Activated CD8-positive, alpha-beta memory T cell treated with anti-CD3 and anti-CD28 coated beads for 36 hours (primary cell): ENCODE measurements around the gene LINS1. TPM values are rescaled to one million over a fixed set of nuclear protein-coding genes. Genes with fewer than 3 reads are reported as not detected.
"Not testable (repeated sequence)": the region's sequence is repeated elsewhere in the genome, so short reads cannot be mapped to it uniquely, and the experiment has no call there.

ENCODE experiments used
- CTCF ChIA-PET: fragments of 350-600 bp; sonication (Branson Sonifier 250); formaldehyde crosslinking; loops from one replicate; lab custom pipeline; 2021; ENCODE audit warnings: antibody characterized with exemption; lab: Charles Lee
- POLR2A ChIA-PET: fragments of 350-600 bp; sonication (Branson Sonifier 250); formaldehyde crosslinking; loops from one replicate; lab custom pipeline; 2021; ENCODE audit warnings: antibody characterized with exemption; lab: Charles Lee
- total RNA-seq, 2 experiments: library from RNA; stranded (reverse); gene quantifications; one replicate each; pipeline ENCODE4 v1.2.3, GENCODE V29; 2021

LINS1 gene
- total RNA-seq, 2 experiments from 2014 or later: 24.5 to 28.9 TPM

DNA sequence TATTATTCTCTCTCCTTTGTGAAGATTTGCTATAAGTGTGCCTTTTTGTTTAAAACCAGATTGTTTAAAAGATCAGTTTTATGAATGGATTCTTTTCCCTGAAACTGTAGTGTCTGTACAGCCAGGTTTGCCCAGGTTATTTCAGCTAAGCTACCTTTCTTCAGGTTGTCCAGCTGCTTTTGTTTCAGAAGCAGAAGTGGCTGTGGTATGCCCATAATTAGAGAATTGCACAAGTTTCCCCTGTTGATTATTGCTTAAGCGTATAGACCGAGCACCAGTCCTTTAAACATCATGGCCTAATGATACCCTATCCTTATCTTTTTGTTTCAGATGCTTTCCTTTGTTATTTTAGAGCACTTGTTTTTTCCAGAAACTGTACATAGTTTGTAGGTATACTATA lies 10.6 kb upstream of the LINS1 start:
- CTCF ChIA-PET: no interaction called here
- POLR2A ChIA-PET: no interaction called here

DNA sequence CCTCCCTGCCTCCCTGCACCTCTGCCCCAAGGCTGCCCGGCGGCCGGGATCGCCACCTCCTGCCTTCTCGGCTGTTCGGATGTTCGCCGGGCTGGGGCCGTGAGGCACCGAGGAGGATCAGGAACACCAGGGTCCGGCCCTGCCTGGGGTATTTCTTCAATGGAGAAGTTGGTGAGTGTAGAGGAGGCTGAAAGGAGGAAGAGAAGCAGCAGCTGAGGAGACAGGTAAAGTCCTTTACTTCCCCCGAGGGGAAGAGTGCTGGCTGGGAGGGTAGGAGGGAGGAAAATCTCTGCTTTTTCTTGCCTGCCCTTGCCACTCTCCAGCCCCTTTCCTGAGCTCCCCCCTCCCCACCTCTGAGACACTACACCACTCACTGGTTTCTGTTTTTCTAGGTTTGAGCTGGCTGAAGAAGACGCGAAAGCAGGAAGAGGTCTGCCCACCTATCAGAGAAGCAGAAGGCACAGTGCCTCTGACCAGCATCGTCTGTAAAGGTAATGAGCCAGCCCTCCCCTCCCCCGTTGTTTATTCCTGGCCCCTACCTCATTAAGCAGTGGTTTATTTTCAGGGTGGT lies 924 bp upstream of the LINS1 start:
- ChIA-PET POLR2A (interaction anchor here (1.3 kb wide), 1 partner anchor 406 kb away, joined by 3 read pairs; no protein-coding TSS in a partner anchor), CTCF (interaction anchor here (1.2 to 2.4 kb wide), 3 partner anchors 22 to 405 kb away, joined by 3 to 8 read pairs (median 3); no protein-coding TSS in a partner anchor)

DNA sequence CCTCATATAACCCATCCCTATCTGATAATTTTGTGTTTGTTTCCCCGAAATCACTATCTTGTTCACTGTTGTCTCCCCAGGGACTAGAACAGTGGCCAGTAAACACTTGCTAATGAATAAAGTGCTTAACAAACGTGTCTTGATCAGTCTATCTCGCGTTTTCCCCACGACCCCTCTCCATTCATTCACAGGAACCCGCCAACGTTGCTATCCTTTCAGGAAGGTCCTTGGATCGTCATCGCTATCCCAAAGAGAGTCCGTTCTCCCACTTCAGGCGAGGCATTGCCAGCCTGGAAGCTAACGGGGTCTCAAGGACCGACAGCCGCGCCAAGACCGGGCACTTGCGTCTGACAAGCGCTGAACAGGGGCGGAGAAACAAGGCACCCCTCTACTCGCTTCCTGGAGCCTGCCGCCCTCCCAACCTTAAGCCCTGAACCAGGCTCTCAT lies 344 bp downstream of the LINS1 start:
- ChIA-PET POLR2A (interaction anchor here (0.8 to 0.9 kb wide), 2 partner anchors 14 to 603 kb away, joined by 3 read pairs; no protein-coding TSS in a partner anchor), CTCF (interaction anchor here (1.2 to 2.4 kb wide), 2 partner anchors 251 to 407 kb away, joined by 3 to 8 read pairs; no protein-coding TSS in a partner anchor)

DNA sequence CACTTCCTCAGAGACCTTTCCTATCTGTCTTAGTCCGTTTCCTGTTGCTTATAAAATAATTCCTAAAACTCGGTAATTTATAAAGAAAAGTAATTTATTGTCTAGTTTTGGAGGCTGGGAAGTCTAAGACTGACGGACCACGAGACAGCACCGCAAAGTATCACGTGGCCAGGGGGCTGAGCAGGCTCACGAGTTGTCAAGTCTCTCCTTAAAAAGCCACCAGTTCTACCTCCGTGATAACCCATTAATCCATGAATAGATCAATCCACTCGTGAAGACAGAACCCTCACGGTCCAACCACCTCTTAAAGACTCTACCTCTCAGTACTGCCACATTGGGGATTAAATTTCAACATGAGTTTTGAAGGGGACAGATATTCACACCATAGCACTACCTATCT lies 821 bp downstream of the LINS1 start:
- ChIA-PET CTCF (interaction anchor here (1.5 to 1.8 kb wide), 2 partner anchors 12 to 252 kb away, joined by 4 to 6 read pairs; no protein-coding TSS in a partner anchor), POLR2A (no interaction called here)

DNA sequence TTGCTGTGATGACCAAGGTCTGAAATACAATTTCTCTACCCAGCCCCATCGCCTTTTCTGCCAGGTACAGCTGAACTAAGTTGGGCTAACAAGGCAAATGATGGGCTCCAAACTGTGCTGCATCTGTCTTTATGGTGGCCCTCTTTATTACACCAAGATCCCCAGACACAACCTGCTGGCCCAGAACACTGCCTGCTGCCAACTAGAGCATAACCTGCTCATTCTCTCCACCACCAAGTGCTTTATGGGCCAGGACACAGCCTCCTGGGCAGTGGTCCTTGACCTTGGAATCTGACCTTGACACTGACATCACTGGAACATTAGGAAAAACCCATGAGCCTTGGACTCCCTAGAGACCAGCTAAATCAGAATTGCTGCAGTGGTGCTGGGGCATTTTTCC lies 3.3 kb downstream of the LINS1 start:
- CTCF ChIA-PET: interaction anchor here (1.6 kb wide), 1 partner anchor 249 kb away, joined by 6 read pairs; no protein-coding TSS in a partner anchor
- POLR2A ChIA-PET: interaction anchor here (0.7 kb wide), 1 partner anchor 28 kb away, joined by 3 read pairs; no protein-coding TSS in a partner anchor

DNA sequence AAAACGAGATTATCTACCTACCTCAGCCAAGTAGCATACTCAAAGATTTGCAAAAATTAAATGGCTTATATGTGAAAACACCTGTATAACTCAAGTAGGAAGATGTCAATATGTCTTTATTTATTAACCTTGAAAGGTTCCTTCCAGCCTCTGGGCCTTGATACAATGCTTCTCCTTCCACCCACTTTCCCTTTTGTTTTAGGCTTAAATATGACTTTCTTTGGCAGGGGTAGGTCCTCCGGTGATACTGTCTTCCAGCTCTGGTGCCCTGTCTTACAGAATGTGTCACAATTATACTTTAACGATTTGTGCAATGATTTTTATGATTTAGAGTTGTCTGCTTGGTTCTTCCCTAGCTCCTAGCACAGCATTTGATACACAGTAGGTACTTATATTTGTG lies 4.1 kb downstream of the LINS1 start:
- POLR2A ChIA-PET: interaction anchor here (0.7 kb wide), 1 partner anchor 27 kb away, joined by 3 read pairs; no protein-coding TSS in a partner anchor
- CTCF ChIA-PET: interaction anchor here (1.6 kb wide), 1 partner anchor 248 kb away, joined by 6 read pairs; no protein-coding TSS in a partner anchor

DNA sequence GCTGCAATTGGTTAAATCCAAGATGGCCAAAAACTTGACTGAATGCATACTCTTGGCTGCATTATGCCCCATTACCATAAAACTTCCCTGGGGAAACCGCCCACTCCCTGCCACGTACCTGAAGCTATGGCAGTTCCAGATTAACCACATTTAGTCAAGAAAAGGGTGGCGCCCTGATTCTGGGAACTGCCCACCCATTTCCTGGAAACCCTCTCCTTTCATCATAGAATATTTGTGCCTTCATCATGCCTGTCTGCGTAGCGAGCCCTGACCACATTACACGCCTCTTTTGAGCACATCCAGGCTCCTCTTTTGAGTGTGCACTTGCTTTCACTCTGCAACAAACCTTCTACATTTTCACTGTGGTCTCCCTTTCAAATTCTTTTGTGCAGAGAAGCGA lies 5.2 kb downstream of the LINS1 start:
- ChIA-PET POLR2A (interaction anchor here (0.6 kb wide), 1 partner anchor 647 kb away, joined by 3 read pairs; no protein-coding TSS in a partner anchor), CTCF (interaction anchor here (1.7 kb wide), 1 partner anchor 247 kb away, joined by 7 read pairs; no protein-coding TSS in a partner anchor)

DNA sequence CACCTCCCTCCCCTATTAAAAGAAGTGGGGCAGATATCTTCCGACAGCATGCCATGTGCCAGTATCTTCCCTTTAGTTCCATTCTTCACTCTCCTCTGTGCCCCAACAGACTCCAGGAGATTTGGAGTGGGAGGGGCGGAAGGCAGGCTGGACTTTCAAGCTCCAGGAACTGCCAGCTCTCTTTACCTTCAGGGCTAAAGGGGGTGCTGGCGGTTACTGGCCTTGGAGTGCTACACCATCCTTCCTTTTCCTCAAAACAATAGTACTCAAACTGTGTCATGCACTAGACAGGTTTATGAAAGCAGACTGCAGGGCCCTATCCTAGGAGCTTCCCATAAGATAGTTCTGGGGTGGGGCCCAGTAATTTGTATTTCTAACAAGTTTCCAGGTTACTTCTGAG lies 6.0 kb downstream of the LINS1 start:
- CTCF ChIA-PET: interaction anchor here (1.7 kb wide), 1 partner anchor 246 kb away, joined by 7 read pairs; no protein-coding TSS in a partner anchor
- POLR2A ChIA-PET: no interaction called here

DNA sequence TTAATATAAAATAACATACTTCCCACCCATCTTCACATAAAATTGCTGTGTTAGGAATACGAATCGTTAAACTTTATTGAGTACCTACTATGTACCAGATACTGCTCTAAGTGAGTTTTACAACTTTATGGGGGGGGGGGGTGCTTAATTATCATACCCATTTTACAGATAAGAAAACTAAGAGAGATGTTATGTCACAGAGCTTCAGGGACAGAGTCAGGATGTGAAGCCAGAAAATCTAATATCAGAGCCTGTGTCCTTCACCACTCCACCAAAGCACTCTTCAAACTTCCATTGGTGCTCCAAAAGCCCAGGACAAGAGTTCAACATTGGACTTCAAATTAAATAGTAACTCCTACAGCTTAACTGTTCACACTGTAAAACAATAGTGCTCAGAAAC lies 8.6 kb downstream of the LINS1 start:
- ChIA-PET CTCF (no interaction called here), POLR2A (interaction anchor here (0.6 kb wide), 1 partner anchor 124 kb away, joined by 3 read pairs; no protein-coding TSS in a partner anchor)

DNA sequence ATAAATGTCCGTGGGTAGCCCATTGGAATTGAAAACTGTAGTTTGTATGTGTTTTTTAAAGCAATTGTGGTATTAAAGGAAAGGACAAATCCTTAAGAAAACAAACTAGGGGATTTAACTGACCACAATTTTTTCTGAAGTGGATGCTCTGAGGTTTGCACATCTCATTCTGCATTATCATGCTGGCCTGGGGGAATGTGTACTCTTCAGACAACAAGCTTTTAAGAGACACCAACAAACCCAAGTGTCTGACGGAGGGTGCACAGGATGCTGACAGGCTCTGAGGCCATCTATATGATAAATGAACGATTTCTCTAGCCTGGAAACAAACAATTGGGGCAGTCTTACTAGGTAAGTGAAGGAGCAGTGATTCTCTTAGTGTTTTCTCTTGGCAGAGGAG lies 9.1 kb downstream of the LINS1 start:
- CTCF ChIA-PET: interaction anchor here (1.0 kb wide), 1 partner anchor 20 kb away, joined by 5 read pairs; no protein-coding TSS in a partner anchor
- POLR2A ChIA-PET: no interaction called here

DNA sequence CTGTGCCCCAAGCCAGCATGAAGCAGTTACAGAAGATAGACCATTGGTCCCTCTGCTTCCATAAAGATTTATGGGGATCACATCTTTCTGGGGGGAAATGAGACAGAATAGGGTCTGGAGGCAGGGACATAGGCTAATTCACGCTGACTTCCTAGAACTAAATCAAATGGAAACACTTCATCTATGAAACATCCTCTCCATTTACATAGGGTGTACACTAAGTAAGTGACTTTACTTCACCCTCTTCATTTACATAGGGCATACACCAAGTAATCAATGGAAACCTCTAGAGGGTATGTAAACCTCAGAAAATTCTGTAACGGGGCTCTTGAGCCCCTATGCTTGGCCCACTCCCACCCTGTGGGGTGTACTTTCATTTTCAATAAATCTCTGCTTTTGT lies 10.1 kb downstream of the LINS1 start:
- POLR2A ChIA-PET: no interaction called here
- CTCF ChIA-PET: interaction anchor here (1.0 kb wide), 1 partner anchor 19 kb away, joined by 5 read pairs; no protein-coding TSS in a partner anchor

DNA sequence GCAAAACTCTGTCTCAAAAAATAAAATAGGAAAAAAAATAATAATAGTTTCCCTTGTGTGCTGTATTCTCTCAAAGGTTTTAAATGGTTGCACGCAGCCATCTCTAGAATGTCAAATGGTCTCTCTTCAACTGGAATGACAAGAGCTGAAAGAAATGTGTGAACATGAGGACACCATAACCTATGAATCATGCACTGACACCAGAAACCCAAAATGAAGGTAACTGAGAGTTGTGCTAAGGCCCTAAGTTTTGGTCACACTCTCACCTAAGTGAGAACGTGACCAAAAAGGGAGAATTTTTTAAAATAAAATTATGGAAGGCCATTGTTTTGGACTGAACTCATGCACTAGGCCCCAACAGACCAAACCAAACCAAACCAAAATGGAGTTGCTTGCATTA lies 10.8 kb downstream of the LINS1 start:
- CTCF ChIA-PET, POLR2A ChIA-PET: not testable (repeated sequence)

DNA sequence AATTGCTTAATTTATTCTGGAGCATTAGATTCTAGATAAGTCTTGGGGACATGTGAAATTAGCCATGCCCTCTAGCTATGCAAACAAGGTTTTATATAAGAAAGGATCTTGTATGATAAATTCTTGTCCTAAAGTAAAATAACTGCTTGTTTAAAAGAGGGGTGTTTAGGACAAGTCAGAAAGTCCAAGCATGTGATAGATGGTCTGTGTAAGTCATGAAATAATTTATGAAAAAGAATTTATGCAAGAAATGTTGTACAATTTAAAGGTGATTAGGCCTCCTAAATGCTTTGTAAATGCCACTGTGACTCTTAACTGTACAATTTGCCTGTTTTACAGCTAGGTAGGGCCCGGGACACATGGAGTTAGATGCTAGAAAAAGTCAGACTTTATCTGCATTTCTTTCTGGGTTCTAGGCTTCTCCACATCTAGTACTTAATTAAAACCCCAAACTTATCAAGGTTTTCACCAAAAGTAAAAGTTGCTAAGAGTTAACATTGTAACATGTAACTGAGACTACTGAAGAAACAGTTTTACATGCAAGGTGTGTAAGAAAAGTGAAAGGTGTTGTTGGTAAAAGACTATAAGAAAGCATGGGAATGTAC lies 13.2 kb downstream of the LINS1 start:
- ChIA-PET POLR2A (interaction anchor here (0.6 kb wide), 1 partner anchor 1485 kb away, joined by 8 read pairs; no protein-coding TSS in a partner anchor), CTCF (interaction anchor here (1.3 to 1.6 kb wide), 2 partner anchors 12 to 239 kb away, joined by 3 to 4 read pairs; no protein-coding TSS in a partner anchor)

DNA sequence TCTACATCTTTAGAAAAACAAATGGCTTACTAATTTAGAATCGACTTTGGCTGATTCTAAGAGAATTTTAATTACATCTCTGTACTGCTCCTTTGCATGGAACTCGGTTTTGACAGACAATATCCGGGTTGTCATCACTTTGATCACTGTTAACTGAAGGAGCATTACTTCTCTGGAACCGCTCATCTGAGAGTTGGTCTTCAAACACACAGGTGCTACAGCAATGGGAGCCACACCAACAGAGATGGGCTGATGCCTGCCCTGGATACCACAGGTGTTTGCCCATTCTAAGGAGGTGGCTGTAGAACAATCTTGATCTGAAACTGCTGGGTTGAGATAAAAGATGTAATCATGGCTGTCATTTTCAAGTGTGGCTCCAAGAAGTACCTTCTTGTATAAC lies 21.6 kb downstream of the LINS1 start:
- CTCF ChIA-PET: no interaction called here
- POLR2A ChIA-PET: no interaction called here

DNA sequence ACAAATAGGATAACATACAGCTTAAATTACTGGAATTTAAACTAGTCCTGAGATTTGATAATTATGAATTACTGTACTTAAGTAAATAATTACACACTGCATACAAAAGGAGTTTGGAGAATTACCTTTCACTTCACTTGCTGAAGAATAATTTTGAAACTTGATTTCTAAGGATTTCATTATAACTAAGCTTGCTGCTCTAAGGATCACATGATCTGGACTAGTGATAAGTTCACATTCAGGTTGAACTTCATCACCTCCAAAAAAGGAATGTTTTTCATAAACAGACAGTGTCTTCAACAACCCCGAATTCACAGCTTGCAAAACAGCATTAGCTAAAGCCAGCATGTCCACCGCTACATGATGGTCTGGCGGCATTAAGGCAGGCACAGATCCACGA lies 28.5 kb downstream of the LINS1 start:
- ChIA-PET POLR2A (no interaction called here), CTCF (interaction anchor here (0.7 to 1.6 kb wide), 4 partner anchors 19 to 357 kb away, joined by 3 to 5 read pairs (median 4); no protein-coding TSS in a partner anchor)

DNA sequence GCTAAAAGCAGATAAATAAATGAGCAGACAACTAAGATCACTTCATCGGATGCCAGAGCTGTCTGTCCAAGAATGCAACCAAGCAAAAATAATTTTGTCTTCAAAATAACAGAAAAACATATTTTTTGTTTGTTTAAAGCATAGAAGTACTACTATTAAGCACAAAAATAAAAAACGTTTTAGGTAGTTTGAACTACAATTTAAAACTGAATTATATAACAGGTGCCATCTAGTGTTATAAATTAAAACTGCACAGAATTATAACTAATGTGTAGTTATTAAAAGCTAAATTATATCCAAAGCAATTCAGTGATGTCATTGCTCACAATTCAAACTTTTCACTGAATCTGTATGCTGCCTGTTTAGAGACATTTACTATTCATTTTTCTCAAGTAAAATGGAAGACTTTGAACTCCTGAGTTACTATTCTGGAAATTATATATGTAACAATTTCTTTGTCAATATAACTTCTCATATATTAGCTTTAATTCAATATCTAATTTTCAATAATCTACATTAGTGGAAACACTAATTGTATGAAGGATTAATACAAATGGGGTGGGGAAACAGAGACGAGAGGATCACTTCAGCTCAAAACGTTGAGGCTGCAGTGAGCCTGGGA lies 29.5 kb downstream of the LINS1 start:
- POLR2A ChIA-PET: no interaction called here
- CTCF ChIA-PET: interaction anchor here (0.6 to 1.6 kb wide), 4 partner anchors 9 to 647 kb away, joined by 3 to 5 read pairs (median 4); no protein-coding TSS in a partner anchor

DNA sequence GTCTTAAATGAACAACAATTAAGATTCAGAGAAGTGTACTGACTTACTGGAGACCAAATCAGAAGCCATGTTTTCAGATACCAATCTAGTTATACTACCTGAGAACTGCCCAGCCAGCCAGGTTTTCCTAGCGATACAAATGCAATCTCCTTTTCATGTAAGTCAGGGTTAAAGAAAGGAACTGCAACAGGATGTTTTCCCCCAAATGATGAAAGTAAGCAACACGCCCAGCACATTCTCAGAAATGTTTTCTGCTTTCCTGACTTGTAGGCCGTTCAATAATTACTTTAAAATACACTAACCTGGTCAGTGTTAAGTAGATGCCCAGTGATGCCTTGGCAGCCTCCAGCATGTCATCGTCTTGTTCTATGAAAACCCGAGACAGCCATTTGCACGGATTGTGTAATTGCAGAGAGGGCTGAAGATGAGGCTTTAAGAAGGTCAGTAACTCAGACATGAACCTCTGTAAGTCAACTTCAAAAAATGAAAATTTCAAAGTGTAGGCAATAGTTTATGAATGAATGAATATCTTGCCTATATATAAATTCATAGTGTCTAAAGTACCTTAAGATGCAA lies 30.3 kb downstream of the LINS1 start:
- CTCF ChIA-PET: interaction anchor here (1.2 to 1.4 kb wide), 2 partner anchors 8 to 224 kb away, joined by 3 to 4 read pairs; no protein-coding TSS in a partner anchor

DNA sequence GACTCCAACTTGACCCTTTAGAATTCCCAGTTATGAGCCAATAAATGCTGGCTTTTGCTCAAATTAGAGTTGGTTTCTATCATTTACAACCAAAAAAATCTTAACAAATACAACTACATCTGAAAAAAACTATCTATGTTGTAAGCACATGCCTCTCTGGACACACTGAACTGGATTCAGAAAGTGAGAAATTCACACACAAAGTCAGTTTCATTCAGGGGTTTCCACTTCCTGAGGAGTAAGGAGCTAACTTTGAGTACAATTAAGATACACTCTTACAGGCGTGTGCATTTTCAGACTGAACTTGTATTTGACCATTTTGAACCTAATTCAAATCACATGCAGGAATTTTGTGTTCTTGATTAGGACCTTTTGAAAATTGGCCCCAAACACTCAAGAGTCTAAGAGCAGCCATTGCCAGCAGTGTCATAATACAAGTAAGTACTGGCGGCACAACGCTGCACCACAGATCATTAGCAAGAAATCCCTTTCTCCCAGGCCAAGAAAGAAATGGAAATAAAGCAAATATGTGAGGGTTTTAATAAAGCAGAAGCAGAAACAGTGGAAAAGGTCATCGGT lies 31.2 kb downstream of the LINS1 start:
- ChIA-PET POLR2A (interaction anchor here (1.2 kb wide), 1 partner anchor 27 kb away, joined by 3 read pairs; no protein-coding TSS in a partner anchor), CTCF (interaction anchor here (1.2 kb wide), 1 partner anchor 221 kb away, joined by 5 read pairs; no protein-coding TSS in a partner anchor)

More for the DNA sequence above, 30.3 kb downstream of the LINS1 start:
- POLR2A ChIA-PET: interaction anchor here (1.2 kb wide), 1 partner anchor 26 kb away, joined by 3 read pairs; no protein-coding TSS in a partner anchor
